Testis (tissue), 3 donors: Measurements from ENCODE around the gene AP1S3. TPM values are rescaled to one million over a fixed set of nuclear protein-coding genes. Genes with fewer than 3 reads are reported as not detected.

Experiments used
- DNase-seq: peaks from one replicate; pipeline ENCODE4 v3.0.0-alpha.2; 2019
- H3K27ac ChIP-seq, 2 donors: fragments of 200-600 bp; sonication (generic); one replicate each; pipeline ENCODE4 v1.5.1; 2019
- H3K27me3 ChIP-seq: fragments of 200-600 bp; sonication (generic); one replicate; pipeline ENCODE4 v1.5.1; 2019
- H3K36me3 ChIP-seq: fragments of 200-600 bp; sonication (generic); one replicate; pipeline ENCODE4 v1.5.1; 2017; ENCODE audit warnings: low read depth; ENCODE audit errors: missing control alignments
- H3K4me1 ChIP-seq: fragments of 200-600 bp; sonication (generic); one replicate; pipeline ENCODE4 v1.5.1; 2019
- H3K4me3 ChIP-seq, 2 donors: fragments of 200-600 bp; sonication (generic); one replicate each; pipeline ENCODE4 v1.5.1; 2017 to 2019
- H3K9me3 ChIP-seq: fragments of 200-600 bp; sonication (generic); one replicate; pipeline ENCODE4 v1.5.1; 2017
- POLR2A ChIP-seq: fragments of 450-650 bp; IDR thresholded peaks from one replicate; pipeline ENCODE4 v1.6.1; 2017; ENCODE audit warnings: antibody characterized with exemption, mild to moderate bottlenecking, moderate library complexity
- WGBS, 2 donors: methylation state at CpG; one replicate each; pipeline ENCODE4 v1.1.5; 2018; 5-methylcytosine and 5-hydroxymethylcytosine counted together
- intact Hi-C: fragments of 100-400 bp; cut with DNase I; formaldehyde crosslinking; loops from one replicate; pipeline ENCODE4 v1.15.1; 2023; ENCODE audit warnings: low total_unique reads
- polyA plus RNA-seq: library from polyadenylated mRNA; stranded (reverse); fragments of 350-450 nt; fragmentation: Illumina TruSeq; extraction: RNeasy Lipid Tissue Mini Kit (QIAGEN cat#74804); gene quantifications from one replicate; pipeline ENCODE4 v1.2.3, GENCODE V29; 2014; ENCODE audit warnings: low read depth, low replicate concordance; ENCODE audit not compliant: insufficient read depth
- total RNA-seq, 2 donors: library from RNA; depleted of rRNA; stranded (reverse); fragments of >200 nt; gene quantifications; one replicate each; pipeline ENCODE4 v1.2.3, GENCODE V29; 2016
- TF ChIP-seq, protein P1 (sequence below), 3 experiments: fragments of 450-650 bp in 2 of 3; fragments of 200-600 bp in 1 of 3; sonication (generic) in 1 of 3; IDR thresholded peaks; one replicate each; pipeline ENCODE4 v1.5.1; 2016 to 2019; ENCODE audit warnings: antibody characterized with exemption in 3 of 3, mild to moderate bottlenecking in 2 of 3, moderate library complexity in 1 of 3

AP1S3 gene
- total and polyA plus RNA-seq, 3 donors from 2014 or later = 1.6 to 3.2 (median 2.6) TPM

DNA sequence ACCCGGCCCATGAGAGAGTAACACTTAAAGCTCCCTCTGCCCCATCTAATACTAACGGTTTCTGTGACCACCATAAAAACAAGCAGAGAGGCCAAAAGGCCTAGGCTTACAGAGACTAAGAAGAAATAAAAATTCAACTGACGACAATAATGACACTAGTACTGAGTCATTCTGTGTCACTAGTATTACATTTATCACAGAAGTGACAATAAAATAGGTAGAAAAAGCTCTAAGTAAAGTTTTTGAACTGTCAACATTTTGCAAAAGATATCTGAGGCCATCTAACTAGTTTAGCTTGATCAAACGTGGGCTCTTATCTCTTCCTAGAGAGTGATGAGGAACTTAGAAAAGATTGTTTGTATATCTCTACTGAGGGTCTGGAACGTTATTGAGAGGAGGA is 35.6 kb downstream of the AP1S3 start:
- H3K4me1 ChIP-seq = no peaks in the 10 kb centered on the region
- WGBS, 2 donors = 72 to 80% methylated on average over 5 of the region's 5 CpGs
- H3K27me3 ChIP-seq = no peaks in the 10 kb centered on the region
- no peak for TF ChIP-seq POLR2A
- TF ChIP-seq, protein P1, sequence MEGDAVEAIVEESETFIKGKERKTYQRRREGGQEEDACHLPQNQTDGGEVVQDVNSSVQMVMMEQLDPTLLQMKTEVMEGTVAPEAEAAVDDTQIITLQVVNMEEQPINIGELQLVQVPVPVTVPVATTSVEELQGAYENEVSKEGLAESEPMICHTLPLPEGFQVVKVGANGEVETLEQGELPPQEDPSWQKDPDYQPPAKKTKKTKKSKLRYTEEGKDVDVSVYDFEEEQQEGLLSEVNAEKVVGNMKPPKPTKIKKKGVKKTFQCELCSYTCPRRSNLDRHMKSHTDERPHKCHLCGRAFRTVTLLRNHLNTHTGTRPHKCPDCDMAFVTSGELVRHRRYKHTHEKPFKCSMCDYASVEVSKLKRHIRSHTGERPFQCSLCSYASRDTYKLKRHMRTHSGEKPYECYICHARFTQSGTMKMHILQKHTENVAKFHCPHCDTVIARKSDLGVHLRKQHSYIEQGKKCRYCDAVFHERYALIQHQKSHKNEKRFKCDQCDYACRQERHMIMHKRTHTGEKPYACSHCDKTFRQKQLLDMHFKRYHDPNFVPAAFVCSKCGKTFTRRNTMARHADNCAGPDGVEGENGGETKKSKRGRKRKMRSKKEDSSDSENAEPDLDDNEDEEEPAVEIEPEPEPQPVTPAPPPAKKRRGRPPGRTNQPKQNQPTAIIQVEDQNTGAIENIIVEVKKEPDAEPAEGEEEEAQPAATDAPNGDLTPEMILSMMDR (IDR thresholded peaks at IDR 0.05) = no peak
- DNase-seq = no peak
- no peaks in the 10 kb centered on the region for H3K9me3 ChIP-seq
- H3K36me3 ChIP-seq = no peaks in the 10 kb centered on the region
- no peak overlapping the region for H3K27ac ChIP-seq
- no peak overlapping the region for H3K4me3 ChIP-seq
- intact Hi-C loops = no loop called here

DNA sequence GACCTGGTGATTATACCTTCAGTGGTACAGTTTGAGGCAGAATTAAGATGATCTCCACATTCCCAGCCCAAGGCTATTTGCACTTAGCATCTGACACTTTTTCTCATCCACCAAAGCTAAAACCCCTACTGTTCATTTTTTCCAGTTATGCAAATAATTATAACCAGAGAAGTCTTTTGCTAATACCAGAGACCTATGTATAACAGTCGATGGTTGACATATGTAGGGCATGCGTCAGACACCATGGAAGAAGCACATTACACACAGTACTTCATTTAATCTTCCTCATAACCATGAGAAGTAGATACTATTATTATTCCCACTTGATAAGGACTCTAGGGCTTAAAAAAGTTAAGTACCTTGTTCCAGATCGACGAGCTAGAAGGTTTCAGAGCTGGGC is 36.5 kb downstream of the AP1S3 start:
- 95 to 96% methylated on average over 4 of the region's 4 CpGs for WGBS, 2 donors
- Histone ChIP-seq H3K27ac (no peak overlapping the region), H3K9me3 (no peaks in the 10 kb centered on the region), H3K4me1 (no peaks in the 10 kb centered on the region), H3K36me3 (no peaks in the 10 kb centered on the region), H3K27me3 (no peaks in the 10 kb centered on the region), H3K4me3 (no peak overlapping the region)
- TF ChIP-seq, protein P1 (IDR thresholded peaks at IDR 0.05) = no peak
- no peak for TF ChIP-seq POLR2A
- intact Hi-C loops = no loop called here
- no peak for DNase-seq

DNA sequence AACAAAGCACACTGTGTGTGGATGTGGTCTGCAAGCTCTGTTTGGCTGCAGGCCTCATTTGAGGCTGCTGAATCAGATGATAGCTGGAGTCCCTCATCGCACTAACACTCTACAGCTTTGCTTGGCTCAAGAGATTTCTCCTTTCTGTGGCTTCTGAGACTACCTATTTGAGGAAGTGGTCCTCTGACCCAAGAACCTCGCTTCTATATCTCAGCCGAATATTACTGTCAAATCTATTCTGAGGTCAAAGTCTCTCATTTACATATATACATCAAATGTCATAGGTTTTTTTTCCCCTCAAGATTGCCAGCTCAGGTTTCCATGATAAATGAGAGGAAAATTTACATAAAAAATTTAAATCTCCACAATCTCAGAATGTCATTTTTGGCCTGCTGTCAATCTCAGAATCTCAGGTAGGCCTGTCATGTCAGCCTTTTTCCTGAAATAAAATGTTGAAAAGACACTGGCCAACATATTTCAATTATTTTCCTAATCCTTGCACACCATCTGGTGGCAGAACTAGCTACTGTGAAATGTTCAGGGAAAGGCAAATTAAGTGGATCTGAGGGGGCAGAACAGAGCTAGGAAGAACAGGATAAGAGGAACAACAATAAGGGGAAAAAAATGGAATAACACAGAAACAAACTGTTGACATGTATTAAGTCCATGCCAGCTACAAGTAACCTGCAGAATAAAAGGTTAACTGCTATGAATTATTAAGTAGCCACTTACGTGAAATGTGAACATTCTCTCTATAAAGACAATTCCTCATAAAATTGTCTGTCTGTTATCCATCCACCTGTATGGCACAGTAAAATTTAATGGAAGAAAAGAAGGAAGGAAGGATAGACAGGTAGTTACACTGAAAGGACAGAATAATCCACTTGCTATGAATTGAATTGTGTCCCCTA is 39.3 kb downstream of the AP1S3 start:
- H3K27ac ChIP-seq = no peak overlapping the region
- intact Hi-C loops = no loop called here

DNA sequence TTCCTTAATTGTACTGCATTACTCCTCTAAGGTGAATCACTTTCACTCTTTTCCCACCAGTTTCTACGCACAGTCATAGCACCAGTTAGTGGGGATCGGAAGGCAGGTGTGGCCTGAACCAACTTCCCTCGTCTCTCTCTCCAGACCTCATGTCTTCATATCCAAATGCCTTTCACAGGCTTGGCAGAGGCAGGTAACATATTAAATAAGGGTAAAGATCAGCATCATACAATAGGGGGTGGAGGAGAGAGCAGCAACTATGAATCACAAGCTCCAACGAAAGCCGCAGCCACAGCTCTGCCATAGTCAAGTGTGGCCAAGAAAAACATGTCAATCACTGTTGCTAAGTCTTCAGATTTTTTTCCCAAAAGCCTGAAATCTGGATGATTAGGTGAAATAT is 40.3 kb downstream of the AP1S3 start:
- WGBS, 2 donors = 90 to 93% methylated on average over 5 of the region's 5 CpGs
- intact Hi-C loops = no loop called here
- TF ChIP-seq POLR2A = no peak
- TF ChIP-seq, protein P1 (IDR thresholded peaks at IDR 0.05) = no peak
- Histone ChIP-seq H3K4me1 (no peaks in the 10 kb centered on the region), H3K36me3 (no peaks in the 10 kb centered on the region), H3K9me3 (no peaks in the 10 kb centered on the region), H3K4me3 (no peak overlapping the region), H3K27ac (no peak overlapping the region), H3K27me3 (no peaks in the 10 kb centered on the region)
- no peak for DNase-seq

More for the DNA sequence above, 39.3 kb downstream of the AP1S3 start:
- DNase-seq = no peak
- H3K9me3 ChIP-seq = no peaks in the 10 kb centered on the region
- H3K27me3 ChIP-seq = no peaks in the 10 kb centered on the region
- 70 to 83% methylated on average over 4 of the region's 4 CpGs for WGBS, 2 donors
- no peaks in the 10 kb centered on the region for H3K36me3 ChIP-seq
- no peaks in the 10 kb centered on the region for H3K4me1 ChIP-seq
- no peak overlapping the region for H3K4me3 ChIP-seq
- TF ChIP-seq, protein P1 (IDR thresholded peaks at IDR 0.05) = peak; percentile 40 to 71 (median 52)
- TF ChIP-seq POLR2A = no peak
